Measurements from ENCODE around the gene GTSE1.

DNA sequence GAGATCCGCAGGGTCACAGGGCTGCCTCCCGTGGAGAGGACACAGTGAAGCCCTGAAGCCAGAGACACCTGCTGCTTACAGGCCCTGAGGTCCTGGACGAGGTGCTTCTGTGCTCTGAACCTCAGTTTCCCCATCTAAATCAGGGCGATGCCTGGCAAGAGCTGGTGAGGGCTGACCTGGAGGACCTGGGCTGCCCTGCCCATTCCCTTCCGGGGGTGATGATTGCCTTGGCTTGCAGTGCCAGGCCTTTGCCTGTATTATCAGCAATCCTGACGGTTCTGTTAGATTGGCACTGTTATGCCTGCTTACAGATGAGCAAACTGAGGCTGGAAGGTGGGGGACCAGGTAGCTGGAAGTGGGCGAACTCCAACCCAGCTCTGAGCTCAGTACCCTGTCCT is 7.8 kb upstream of the GTSE1 start:
- TF ChIP-seq, protein P1, sequence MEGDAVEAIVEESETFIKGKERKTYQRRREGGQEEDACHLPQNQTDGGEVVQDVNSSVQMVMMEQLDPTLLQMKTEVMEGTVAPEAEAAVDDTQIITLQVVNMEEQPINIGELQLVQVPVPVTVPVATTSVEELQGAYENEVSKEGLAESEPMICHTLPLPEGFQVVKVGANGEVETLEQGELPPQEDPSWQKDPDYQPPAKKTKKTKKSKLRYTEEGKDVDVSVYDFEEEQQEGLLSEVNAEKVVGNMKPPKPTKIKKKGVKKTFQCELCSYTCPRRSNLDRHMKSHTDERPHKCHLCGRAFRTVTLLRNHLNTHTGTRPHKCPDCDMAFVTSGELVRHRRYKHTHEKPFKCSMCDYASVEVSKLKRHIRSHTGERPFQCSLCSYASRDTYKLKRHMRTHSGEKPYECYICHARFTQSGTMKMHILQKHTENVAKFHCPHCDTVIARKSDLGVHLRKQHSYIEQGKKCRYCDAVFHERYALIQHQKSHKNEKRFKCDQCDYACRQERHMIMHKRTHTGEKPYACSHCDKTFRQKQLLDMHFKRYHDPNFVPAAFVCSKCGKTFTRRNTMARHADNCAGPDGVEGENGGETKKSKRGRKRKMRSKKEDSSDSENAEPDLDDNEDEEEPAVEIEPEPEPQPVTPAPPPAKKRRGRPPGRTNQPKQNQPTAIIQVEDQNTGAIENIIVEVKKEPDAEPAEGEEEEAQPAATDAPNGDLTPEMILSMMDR (IDR thresholded peaks at IDR 0.05) = no peak
- TF ChIP-seq EZH2 (IDR thresholded peaks at IDR 0.05; ENCODE audit: borderline replicate concordance, insufficient read depth, low read depth, low read length, poor library complexity, severe bottlenecking) = no peak

Measured in B cell (primary cell).